BLaER1 treated with 17β-estradiol and CSF1 and Interleukin-3, amounts not matched to agents 10 nM and 100 nM (cell line): ENCODE data around the gene CPNE7.

ENCODE experiments used
- H3K27ac ChIP-seq, 11 experiments: shearing (Covaris generic); formaldehyde crosslinking; 2 replicates each; pipeline ENCODE4 v1.8.1; 2022
- H3K27me3 ChIP-seq, 11 experiments: shearing (Covaris generic); formaldehyde crosslinking; 2 replicates each; pipeline ENCODE4 v1.8.1; 2022
- H3K36me3 ChIP-seq, 11 experiments: shearing (Covaris generic); formaldehyde crosslinking; 2 replicates each; pipeline ENCODE4 v1.8.1; 2022
- H3K4me1 ChIP-seq, 10 experiments: shearing (Covaris generic); formaldehyde crosslinking; 2 replicates each; pipeline ENCODE4 v1.8.1; 2022
- H3K4me2 ChIP-seq, 11 experiments: shearing (Covaris generic); formaldehyde crosslinking; 2 replicates each; pipeline ENCODE4 v1.8.1; 2022
- H3K4me3 ChIP-seq, 10 experiments: shearing (Covaris generic); formaldehyde crosslinking; 2 replicates each; pipeline ENCODE4 v1.8.1; 2022
- H3K9ac ChIP-seq, 11 experiments: shearing (Covaris generic); formaldehyde crosslinking; 2 replicates each; pipeline ENCODE4 v1.8.1; 2022
- H3K9me3 ChIP-seq, 11 experiments: shearing (Covaris generic); formaldehyde crosslinking; replicated peaks in 1 of 11; 2 replicates each; pipeline ENCODE4 v1.8.1; 2022
- H4K20me1 ChIP-seq, 11 experiments: shearing (Covaris generic); formaldehyde crosslinking; 2 replicates each; pipeline ENCODE4 v1.8.1; 2022
- Cebpa-rat ChIP-seq, 11 experiments: shearing (Covaris generic); IDR thresholded peaks; 2 replicates each; pipeline ENCODE4 v1.8.1; 2022

CPNE7 gene

GRCh38 chr16:89617036-89617435 lies 41.5 kb downstream of the CPNE7 start:
- TF ChIP-seq Cebpa-rat (IDR thresholded peaks at IDR 0.05), result no peak
- H3K36me3 ChIP-seq, result no peaks in the 10 kb centered on the region; a peak in 3 of 22 replicates
- peak overlapping the region in 4 of 11 experiments; percentile 39 to 64 (median 51); a peak in 6 of 22 replicates for H3K9ac ChIP-seq
- no peak overlapping the region for H3K4me3 ChIP-seq
- peaks cover 0 to 35% (median 0%) of the 10 kb centered on the region in 11 experiments; a peak in 6 of 22 replicates for H3K27me3 ChIP-seq
- no peaks in the 10 kb centered on the region for H3K9me3 ChIP-seq
- H4K20me1 ChIP-seq, result peaks cover 0 to 31% (median 0%) of the 10 kb centered on the region in 11 experiments; a peak in 5 of 22 replicates
- H3K4me2 ChIP-seq, result peak overlapping the region; percentile 19 to 98 (median 85); a peak in 19 of 22 replicates
- peak overlapping the region in 4 of 11 experiments; percentile 6 to 75 (median 66); a peak in 9 of 22 replicates for H3K27ac ChIP-seq
- peaks cover 36 to 91% (median 86%) of the 10 kb centered on the region in 10 experiments for H3K4me1 ChIP-seq

DNA sequence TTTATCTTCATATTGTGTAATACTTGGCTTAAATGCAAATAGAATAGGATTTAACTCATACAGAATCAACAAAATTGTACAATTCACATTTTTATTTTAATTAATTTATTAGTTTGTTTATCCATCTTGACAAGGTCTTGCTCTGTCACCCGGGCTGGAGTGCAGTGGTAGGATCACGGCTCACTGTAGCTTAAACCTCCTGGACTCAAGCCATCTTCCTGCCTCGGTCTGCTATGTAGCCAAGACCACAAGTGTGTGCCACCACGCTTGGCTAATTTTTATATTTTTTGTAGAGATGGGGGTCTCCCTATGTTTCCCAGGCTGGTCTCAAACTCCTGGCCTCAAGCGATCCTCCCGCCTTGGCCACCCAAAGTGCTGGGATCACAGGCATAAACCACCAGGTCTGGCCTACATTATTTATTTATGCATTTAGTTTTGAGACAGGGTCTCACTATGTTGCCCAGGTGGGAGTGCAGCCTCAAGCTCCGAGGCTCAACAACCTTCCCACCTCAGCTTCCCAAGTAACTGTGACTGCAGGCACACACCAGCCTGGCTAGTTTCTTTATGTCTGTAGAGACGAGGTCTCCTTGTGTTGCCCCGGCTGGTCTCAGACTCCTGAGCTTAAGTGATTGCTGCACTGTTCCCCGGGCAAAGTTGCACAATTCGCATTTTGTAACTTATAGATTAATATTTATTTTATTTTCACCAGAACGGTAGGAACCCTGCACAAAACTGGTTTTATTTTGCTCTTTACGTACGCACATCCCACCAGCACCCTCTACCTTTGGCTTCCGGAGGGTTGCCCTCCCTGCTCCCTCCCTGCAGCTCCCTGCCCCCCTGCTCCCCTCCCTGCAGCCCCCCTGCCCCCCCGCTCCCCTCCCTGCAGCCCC lies 42.8 kb downstream of the CPNE7 start:
- H3K27me3 ChIP-seq, result peaks cover 0 to 35% (median 0%) of the 10 kb centered on the region in 11 experiments; a peak in 6 of 22 replicates
- H3K4me3 ChIP-seq, result no peak overlapping the region
- peaks cover 28 to 88% (median 78%) of the 10 kb centered on the region in 10 experiments for H3K4me1 ChIP-seq
- no peaks in the 10 kb centered on the region for H3K9me3 ChIP-seq
- no peaks in the 10 kb centered on the region; a peak in 3 of 22 replicates for H3K36me3 ChIP-seq
- H3K9ac ChIP-seq, result peak overlapping the region in 1 of 11 experiments; percentile 56; a peak in 2 of 22 replicates
- H3K27ac ChIP-seq, result peak overlapping the region in 4 of 11 experiments; percentile 17 to 40 (median 32); a peak in 4 of 22 replicates
- peaks cover 0 to 31% (median 0%) of the 10 kb centered on the region in 11 experiments; a peak in 5 of 22 replicates for H4K20me1 ChIP-seq
- peak in 4 of 11 experiments; percentile 11 to 76 (median 36); a peak in 4 of 22 replicates for TF ChIP-seq Cebpa-rat (IDR thresholded peaks at IDR 0.05)
- peak overlapping the region; percentile 18 to 98 (median 74); a peak in 20 of 22 replicates for H3K4me2 ChIP-seq

DNA sequence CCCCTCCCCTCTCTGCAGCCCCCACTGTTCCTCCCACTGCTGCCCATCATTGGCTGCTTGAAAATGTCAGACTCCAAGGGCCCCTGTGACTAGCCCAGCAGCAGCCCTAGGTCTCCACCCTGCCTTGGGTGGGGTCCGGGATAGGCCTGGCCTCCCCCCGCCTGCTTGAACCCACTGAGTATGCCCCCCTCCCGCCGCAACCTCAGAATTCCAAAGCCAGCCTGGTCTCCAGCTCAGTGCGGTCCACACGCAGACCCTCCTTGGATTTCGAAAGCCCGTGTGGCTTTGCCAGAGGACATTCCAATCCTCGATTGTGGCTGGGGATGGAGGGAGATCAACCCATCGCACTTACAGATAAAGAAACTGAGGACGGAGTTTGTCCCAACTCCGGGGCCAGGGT lies 44.3 kb downstream of the CPNE7 start:
- Histone ChIP-seq H3K9ac (peak overlapping the region in 6 of 11 experiments; percentile 2 to 64 (median 47); a peak in 5 of 22 replicates), H3K4me2 (peak overlapping the region; percentile 35 to 88 (median 71); a peak in 21 of 22 replicates), H3K36me3 (no peaks in the 10 kb centered on the region; a peak in 3 of 22 replicates), H3K4me1 (peaks cover 20 to 82% (median 65%) of the 10 kb centered on the region in 10 experiments), H3K4me3 (no peak overlapping the region), H4K20me1 (peaks cover 0 to 31% (median 0%) of the 10 kb centered on the region in 11 experiments; a peak in 5 of 22 replicates), H3K27me3 (peaks cover 0 to 22% (median 0%) of the 10 kb centered on the region in 11 experiments; a peak in 5 of 22 replicates), H3K9me3 (no peaks in the 10 kb centered on the region), H3K27ac (peak overlapping the region in 4 of 11 experiments; percentile 27 to 48 (median 42); a peak in 6 of 22 replicates)
- no peak for TF ChIP-seq Cebpa-rat (IDR thresholded peaks at IDR 0.05)

DNA sequence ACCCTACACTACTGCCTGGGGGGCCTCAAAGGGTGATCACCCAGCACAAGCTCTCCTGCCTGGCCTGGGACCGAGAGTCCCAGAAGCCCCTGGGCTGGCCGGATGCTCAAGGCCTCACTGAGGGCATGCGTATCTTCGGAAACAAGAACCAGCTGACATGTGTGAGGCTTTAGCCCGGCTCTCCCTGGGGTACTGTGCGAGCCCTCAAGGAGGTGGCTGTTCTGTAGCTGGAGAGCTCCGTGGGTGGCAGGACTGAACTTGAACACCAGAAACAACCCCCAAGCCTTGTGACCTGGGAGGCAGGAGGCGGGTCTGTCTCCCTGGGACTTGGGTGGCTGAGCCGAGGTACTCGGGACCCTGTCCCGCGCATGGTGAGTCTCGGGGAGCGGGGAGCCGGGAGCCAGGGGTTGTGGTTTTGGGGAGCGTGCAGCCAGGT lies 44.9 kb downstream of the CPNE7 start:
- Histone ChIP-seq H3K9ac (peak overlapping the region in 8 of 11 experiments; percentile 2 to 64 (median 37); a peak in 11 of 22 replicates), H3K4me2 (peak overlapping the region; percentile 35 to 88 (median 71)), H3K4me3 (0 out of 20 replicates have a peak overlapping the region, but pooled peaks of 2 of the 10 experiments have one; percentile 2 to 22), H4K20me1 (peaks cover 0 to 31% (median 0%) of the 10 kb centered on the region in 11 experiments; a peak in 5 of 22 replicates), H3K27ac (peak overlapping the region in 4 of 11 experiments; percentile 41 to 60 (median 46); a peak in 7 of 22 replicates), H3K27me3 (peaks cover 0 to 21% (median 0%) of the 10 kb centered on the region in 11 experiments; a peak in 5 of 22 replicates), H3K9me3 (no peaks in the 10 kb centered on the region), H3K36me3 (peaks cover 0 to under 1% (median 0%) of the 10 kb centered on the region in 11 experiments; a peak in 3 of 22 replicates), H3K4me1 (peaks cover 20 to 76% (median 59%) of the 10 kb centered on the region in 10 experiments)
- no peak for TF ChIP-seq Cebpa-rat (IDR thresholded peaks at IDR 0.05)

DNA sequence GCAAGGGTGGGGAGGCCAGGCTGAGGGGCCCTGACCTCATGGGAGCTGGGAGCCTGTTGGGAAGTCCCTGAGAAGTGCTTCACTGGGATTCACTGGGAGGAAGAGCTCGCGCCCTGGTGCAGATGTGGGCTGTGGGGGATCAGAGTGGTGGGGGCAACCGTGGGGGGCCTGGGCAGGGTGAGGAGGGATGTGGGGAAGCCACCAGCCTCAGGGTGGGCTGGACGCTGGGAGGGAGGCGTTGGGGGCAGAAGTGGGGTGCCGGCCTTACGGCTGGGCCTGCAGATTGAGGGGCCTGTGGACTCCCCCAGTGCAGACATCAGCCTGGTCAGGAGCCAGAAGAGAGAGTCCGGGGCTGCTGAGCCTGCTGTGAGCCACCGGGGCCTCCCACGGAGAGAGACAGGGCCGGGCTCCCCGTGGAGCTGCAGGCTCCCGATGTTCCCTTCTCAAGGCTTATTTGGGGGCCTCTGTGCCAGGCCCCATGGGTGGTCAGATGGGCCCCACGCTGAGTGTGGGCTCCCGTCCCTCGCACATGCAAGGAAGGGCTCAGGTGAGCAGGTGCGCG lies 45.7 kb downstream of the CPNE7 start:
- peak overlapping the region in 6 of 11 experiments; percentile 2 to 54 (median 46); a peak in 9 of 22 replicates for H3K9ac ChIP-seq
- H3K4me3 ChIP-seq, result no peak overlapping the region
- H3K9me3 ChIP-seq, result no peaks in the 10 kb centered on the region
- H3K27ac ChIP-seq, result peak overlapping the region in 3 of 11 experiments; percentile 44 to 60 (median 48); a peak in 2 of 22 replicates
- H4K20me1 ChIP-seq, result peaks cover 0 to 30% (median 0%) of the 10 kb centered on the region in 11 experiments; a peak in 5 of 22 replicates
- H3K36me3 ChIP-seq, result peaks cover 0 to 6% (median 0%) of the 10 kb centered on the region in 11 experiments; a peak in 3 of 22 replicates
- peaks cover 20 to 68% (median 51%) of the 10 kb centered on the region in 10 experiments for H3K4me1 ChIP-seq
- peaks cover 0 to 17% (median 0%) of the 10 kb centered on the region in 11 experiments; a peak in 5 of 22 replicates for H3K27me3 ChIP-seq
- no peak for TF ChIP-seq Cebpa-rat (IDR thresholded peaks at IDR 0.05)
- peak overlapping the region in 9 of 11 experiments; percentile 67 to 88 (median 73); a peak in 18 of 22 replicates for H3K4me2 ChIP-seq

GRCh38 chr16:89621698-89622409 lies 46.3 kb downstream of the CPNE7 start:
- Histone ChIP-seq H3K4me1 (peaks cover 15 to 62% (median 45%) of the 10 kb centered on the region in 10 experiments), H3K27me3 (peaks cover 0 to 11% (median 0%) of the 10 kb centered on the region in 11 experiments; a peak in 4 of 22 replicates), H3K9ac (no peak overlapping the region), H3K27ac (no peak overlapping the region), H3K9me3 (no peaks in the 10 kb centered on the region), H3K4me2 (peak overlapping the region in 6 of 11 experiments; percentile 69 to 88 (median 84); a peak in 10 of 22 replicates), H3K4me3 (no peak overlapping the region), H3K36me3 (peaks cover 0 to 6% (median 0%) of the 10 kb centered on the region in 11 experiments; a peak in 3 of 22 replicates), H4K20me1 (peaks cover 0 to 28% (median 0%) of the 10 kb centered on the region in 11 experiments; a peak in 4 of 22 replicates)
- no peak for TF ChIP-seq Cebpa-rat (IDR thresholded peaks at IDR 0.05)

- no peak overlapping the region for H3K9ac ChIP-seq
- H3K4me1 ChIP-seq, result peaks cover 9 to 44% (median 27%) of the 10 kb centered on the region in 10 experiments
- no peak for TF ChIP-seq Cebpa-rat (IDR thresholded peaks at IDR 0.05)
- H3K4me3 ChIP-seq, result no peak overlapping the region
- no peak overlapping the region for H3K27ac ChIP-seq
- H3K27me3 ChIP-seq, result peaks cover 0 to 9% (median 0%) of the 10 kb centered on the region in 11 experiments; a peak in 3 of 22 replicates
- no peaks in the 10 kb centered on the region for H3K9me3 ChIP-seq
- peaks cover 0 to 21% (median 0%) of the 10 kb centered on the region in 11 experiments; a peak in 4 of 22 replicates for H4K20me1 ChIP-seq
- H3K36me3 ChIP-seq, result peaks cover 0 to 6% (median 0%) of the 10 kb centered on the region in 11 experiments; a peak in 3 of 22 replicates
- peak overlapping the region in 3 of 11 experiments; percentile 7 to 31 (median 21); a peak in 2 of 22 replicates for H3K4me2 ChIP-seq
Observed at GRCh38 chr16:89623511-89624261, 48.1 kb downstream of the CPNE7 start.
